Activated naive CD4-positive, alpha-beta T cell treated with anti-CD3 and anti-CD28 coated beads, Interleukin-2, amount 10 ng/mL, durations not matched to agents 7 days and 5 days (primary cell): ENCODE measurements around the gene TMEM131L.
"Not testable (repeated sequence)": the region's sequence is repeated elsewhere in the genome, so short reads cannot be mapped to it uniquely, and the experiment has no call there.

Experiments
- CTCF ChIA-PET: fragments of 350-600 bp; sonication (Branson Sonifier 250); formaldehyde crosslinking; loops from one replicate; lab custom pipeline; 2021; ENCODE audit warnings: antibody characterized with exemption; lab: Charles Lee
- DNase-seq: peaks from one replicate; pipeline ENCODE4 v3.0.0-alpha.2; 2020
- H3K27ac Mint-ChIP-seq: one replicate; pipeline ENCODE4 v1.8.0; 2021; ENCODE audit warnings: mild to moderate bottlenecking, moderate library complexity, mixed read lengths
- H3K27me3 Mint-ChIP-seq: one replicate; pipeline ENCODE4 v1.8.0; 2021; ENCODE audit warnings: mild to moderate bottlenecking, mixed read lengths
- H3K36me3 Mint-ChIP-seq: one replicate; pipeline ENCODE4 v1.8.0; 2021; ENCODE audit warnings: mixed read lengths
- H3K4me1 Mint-ChIP-seq: one replicate; pipeline ENCODE4 v1.8.0; 2021; ENCODE audit warnings: mixed read lengths
- H3K4me3 Mint-ChIP-seq: one replicate; pipeline ENCODE4 v1.8.0; 2021; ENCODE audit warnings: mild to moderate bottlenecking, moderate library complexity, mixed read lengths
- H3K9me3 Mint-ChIP-seq: one replicate; pipeline ENCODE4 v1.8.0; 2021; ENCODE audit warnings: mixed read lengths

The TMEM131L gene, protein sequence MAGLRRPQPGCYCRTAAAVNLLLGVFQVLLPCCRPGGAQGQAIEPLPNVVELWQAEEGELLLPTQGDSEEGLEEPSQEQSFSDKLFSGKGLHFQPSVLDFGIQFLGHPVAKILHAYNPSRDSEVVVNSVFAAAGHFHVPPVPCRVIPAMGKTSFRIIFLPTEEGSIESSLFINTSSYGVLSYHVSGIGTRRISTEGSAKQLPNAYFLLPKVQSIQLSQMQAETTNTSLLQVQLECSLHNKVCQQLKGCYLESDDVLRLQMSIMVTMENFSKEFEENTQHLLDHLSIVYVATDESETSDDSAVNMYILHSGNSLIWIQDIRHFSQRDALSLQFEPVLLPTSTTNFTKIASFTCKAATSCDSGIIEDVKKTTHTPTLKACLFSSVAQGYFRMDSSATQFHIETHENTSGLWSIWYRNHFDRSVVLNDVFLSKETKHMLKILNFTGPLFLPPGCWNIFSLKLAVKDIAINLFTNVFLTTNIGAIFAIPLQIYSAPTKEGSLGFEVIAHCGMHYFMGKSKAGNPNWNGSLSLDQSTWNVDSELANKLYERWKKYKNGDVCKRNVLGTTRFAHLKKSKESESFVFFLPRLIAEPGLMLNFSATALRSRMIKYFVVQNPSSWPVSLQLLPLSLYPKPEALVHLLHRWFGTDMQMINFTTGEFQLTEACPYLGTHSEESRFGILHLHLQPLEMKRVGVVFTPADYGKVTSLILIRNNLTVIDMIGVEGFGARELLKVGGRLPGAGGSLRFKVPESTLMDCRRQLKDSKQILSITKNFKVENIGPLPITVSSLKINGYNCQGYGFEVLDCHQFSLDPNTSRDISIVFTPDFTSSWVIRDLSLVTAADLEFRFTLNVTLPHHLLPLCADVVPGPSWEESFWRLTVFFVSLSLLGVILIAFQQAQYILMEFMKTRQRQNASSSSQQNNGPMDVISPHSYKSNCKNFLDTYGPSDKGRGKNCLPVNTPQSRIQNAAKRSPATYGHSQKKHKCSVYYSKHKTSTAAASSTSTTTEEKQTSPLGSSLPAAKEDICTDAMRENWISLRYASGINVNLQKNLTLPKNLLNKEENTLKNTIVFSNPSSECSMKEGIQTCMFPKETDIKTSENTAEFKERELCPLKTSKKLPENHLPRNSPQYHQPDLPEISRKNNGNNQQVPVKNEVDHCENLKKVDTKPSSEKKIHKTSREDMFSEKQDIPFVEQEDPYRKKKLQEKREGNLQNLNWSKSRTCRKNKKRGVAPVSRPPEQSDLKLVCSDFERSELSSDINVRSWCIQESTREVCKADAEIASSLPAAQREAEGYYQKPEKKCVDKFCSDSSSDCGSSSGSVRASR (N-terminal part only)

DNA sequence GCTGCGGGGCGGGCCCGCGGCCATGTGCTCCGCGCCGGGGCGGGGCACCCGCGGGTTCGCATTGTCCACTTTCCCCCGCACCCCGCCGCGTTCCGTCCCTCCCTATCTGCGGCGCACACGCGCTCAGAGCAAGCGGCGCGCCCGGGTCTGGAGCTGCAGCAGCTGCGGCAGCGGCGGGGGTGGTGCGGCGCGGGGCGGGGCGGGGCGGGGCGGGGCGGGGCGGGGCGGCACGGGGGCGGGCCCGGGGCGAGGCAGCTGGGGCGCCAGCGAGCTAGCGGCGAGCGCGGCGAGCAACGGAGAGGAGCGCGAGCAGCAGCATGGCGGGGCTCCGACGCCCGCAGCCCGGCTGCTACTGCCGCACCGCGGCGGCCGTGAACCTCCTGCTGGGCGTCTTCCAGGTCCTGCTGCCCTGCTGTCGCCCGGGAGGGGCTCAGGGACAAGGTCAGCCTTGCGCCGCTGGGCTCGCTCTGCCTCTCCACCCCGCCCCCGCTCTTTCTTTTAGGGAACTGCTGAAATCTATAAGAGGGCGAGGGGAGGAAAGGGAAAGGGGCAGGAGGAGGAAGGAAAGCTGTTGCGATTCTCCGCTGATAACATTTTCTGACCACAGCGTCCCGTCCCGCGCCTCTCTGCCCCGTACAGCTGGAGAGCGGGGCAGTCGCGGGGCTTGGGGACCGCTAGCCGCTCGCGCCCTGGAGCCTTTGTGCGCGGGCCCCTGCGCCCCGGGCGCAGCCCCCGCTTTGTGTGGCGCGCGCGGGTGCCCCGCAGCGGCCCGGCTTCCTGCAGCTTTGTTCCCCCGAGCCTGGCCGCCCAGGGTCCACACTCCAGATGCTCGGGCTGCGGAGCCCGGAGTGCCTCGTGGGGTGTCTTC is at the start of gene TMEM131L:
TMEM131L (plus strand) TSS at position 280 of the 868 bp plus-strand sequence; CDS start at position 318, 38 bp downstream.
- peak; percentile 75 for DNase-seq
- CTCF ChIA-PET = interaction anchor here (0.6 to 3.8 kb wide), 21 partner anchors 11 to 284 kb away, joined by 3 to 40 read pairs (median 4); no protein-coding TSS in a partner anchor
- Mint-ChIP-seq H3K9me3 (no peaks in the 10 kb centered on the region), H3K27me3 (peaks cover 4% of the 10 kb centered on the region), H3K4me3 (peak within 1 kb of the TSS; percentile 96), H3K36me3 (peaks cover 34% of the 10 kb centered on the region), H3K27ac (peak within 1 kb of the TSS; percentile 95), H3K4me1 (peaks cover 47% of the 10 kb centered on the region)

DNA sequence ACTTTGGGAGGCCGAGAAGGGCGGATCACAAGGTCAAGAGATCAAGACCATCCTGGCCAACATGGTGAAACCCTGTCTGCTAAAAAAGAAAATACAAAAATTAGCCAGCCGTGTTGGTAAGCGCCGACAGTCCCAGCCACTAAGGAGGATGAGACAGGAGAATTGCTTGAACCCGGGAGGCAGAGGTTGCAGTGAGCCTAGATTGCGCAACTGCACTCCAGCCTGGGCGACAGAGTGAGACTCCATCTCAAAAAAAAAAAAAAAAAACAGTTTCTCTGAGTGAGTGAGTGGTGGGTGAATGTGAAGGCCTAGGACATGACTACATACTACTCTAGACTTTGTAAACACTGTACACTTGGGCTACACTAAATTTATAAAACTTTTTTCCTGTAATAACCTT is 49.7 kb upstream of the TMEM131L start:
- H3K4me3 Mint-ChIP-seq, H3K27me3 Mint-ChIP-seq, CTCF ChIA-PET, H3K27ac Mint-ChIP-seq, H3K9me3 Mint-ChIP-seq, DNase-seq: not testable (repeated sequence)
- peaks cover 14% of the 10 kb centered on the region for H3K36me3 Mint-ChIP-seq
- H3K4me1 Mint-ChIP-seq = peaks cover 32% of the 10 kb centered on the region

DNA sequence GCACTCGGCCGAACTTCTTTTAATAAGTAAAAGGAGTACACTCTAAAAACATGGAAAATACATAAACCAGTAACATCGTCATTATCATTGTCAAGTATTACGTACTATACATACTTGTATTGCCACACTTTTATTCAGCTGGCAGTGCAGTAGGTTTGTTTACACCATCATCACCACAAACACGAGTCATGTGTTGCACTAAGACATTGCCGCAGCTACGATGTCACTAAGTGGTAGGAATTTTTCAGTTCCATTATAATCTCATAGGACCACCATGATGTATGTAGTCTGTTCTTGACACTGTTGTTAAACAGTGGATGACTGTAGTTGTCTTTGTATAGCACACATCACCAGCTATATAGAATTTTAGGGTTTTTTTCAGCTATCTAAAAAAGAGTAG is 48.0 kb upstream of the TMEM131L start:
- no peaks in the 10 kb centered on the region for H3K27me3 Mint-ChIP-seq
- no peak overlapping the region for H3K27ac Mint-ChIP-seq
- H3K9me3 Mint-ChIP-seq = no peaks in the 10 kb centered on the region
- DNase-seq = no peak
- no peak overlapping the region for H3K4me3 Mint-ChIP-seq
- peaks cover 42% of the 10 kb centered on the region for H3K4me1 Mint-ChIP-seq
- H3K36me3 Mint-ChIP-seq = peaks cover 8% of the 10 kb centered on the region
- CTCF ChIA-PET = interaction anchor here (1.9 kb wide), 1 partner anchor 156 kb away, joined by 7 read pairs; no protein-coding TSS in a partner anchor

DNA sequence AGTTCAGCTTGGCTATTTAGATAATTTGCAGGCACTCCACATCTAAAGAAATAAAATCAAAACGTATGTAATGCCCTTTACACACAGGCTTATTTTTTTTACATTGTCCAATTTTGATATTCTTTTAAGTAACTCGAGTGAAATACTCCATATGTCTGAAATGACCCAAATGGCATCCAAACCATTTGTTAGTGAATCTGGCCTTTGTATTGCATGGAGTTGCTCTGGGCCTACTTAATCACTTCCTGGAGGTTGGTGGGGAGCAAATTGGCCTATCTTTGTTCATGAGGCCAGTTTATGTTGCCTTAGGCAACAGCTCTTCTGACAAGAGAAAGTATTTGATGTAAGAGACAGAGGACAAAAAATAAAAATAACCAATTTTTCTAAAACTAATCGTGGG is 47.6 kb upstream of the TMEM131L start:
- DNase-seq = no peak
- Mint-ChIP-seq H3K36me3 (peaks cover 8% of the 10 kb centered on the region), H3K4me3 (no peak overlapping the region), H3K27me3 (no peaks in the 10 kb centered on the region), H3K4me1 (peaks cover 42% of the 10 kb centered on the region), H3K9me3 (no peaks in the 10 kb centered on the region), H3K27ac (no peak overlapping the region)
- CTCF ChIA-PET = interaction anchor here (1.9 kb wide), 1 partner anchor 156 kb away, joined by 7 read pairs; no protein-coding TSS in a partner anchor

DNA sequence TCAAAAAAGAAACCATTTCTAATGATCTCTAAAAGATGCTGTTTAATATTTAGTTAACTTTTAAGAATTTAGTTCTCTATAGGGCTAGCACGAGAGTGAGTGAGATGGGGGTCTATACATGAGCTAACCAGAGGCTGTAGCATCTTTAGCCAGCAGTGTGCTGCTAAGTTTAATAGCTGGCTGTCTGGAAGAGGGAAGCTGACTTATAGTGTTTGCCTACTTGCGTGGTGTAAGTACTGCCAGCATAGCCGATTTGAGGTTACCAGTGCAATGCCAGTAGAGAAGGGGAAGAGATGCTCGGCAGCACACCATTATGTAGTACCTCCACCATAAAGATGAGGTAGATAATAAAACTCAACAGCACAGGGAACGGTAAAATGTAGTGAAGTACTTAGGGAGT is 47.1 kb upstream of the TMEM131L start:
- peaks cover 4% of the 10 kb centered on the region for H3K36me3 Mint-ChIP-seq
- no peaks in the 10 kb centered on the region for H3K27me3 Mint-ChIP-seq
- CTCF ChIA-PET = interaction anchor here (1.9 kb wide), 1 partner anchor 155 kb away, joined by 7 read pairs; no protein-coding TSS in a partner anchor
- no peak overlapping the region for H3K4me3 Mint-ChIP-seq
- H3K4me1 Mint-ChIP-seq = peaks cover 45% of the 10 kb centered on the region
- no peak for DNase-seq
- no peaks in the 10 kb centered on the region for H3K9me3 Mint-ChIP-seq
- H3K27ac Mint-ChIP-seq = no peak overlapping the region

DNA sequence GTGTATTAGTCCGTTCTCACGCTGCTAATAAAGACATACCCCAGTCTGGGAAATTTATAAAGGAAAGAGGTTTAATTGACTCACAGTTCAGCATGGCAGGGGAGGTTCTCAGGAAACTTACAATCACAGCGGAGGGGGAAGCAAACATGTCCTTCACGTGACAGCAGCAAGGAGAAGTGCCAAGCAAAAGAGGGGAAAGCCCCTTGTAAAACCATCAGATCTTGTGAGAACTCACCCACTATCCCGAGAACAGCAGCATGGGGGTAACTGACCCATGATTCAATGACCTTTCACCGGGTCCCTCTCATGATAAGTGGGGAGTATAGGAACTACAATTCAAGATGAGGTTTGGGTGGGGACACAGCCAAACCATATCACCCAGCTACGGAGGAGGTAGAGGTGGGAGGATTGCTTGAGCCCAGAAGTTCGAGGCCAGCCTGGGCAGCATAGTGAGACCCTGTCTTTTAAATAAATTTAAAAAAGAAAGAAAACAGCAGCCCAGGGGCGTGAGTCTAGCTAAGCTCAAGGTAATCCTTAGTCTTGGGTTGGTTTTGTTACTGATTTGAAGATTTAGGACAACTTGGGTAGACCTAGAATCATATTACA is 46.4 kb upstream of the TMEM131L start:
- CTCF ChIA-PET = no interaction called here
- H3K36me3 Mint-ChIP-seq = peaks cover 4% of the 10 kb centered on the region
- H3K4me3 Mint-ChIP-seq = no peak overlapping the region
- H3K4me1 Mint-ChIP-seq = peaks cover 49% of the 10 kb centered on the region
- no peaks in the 10 kb centered on the region for H3K9me3 Mint-ChIP-seq
- no peak for DNase-seq
- no peaks in the 10 kb centered on the region for H3K27me3 Mint-ChIP-seq
- H3K27ac Mint-ChIP-seq = no peak overlapping the region

DNA sequence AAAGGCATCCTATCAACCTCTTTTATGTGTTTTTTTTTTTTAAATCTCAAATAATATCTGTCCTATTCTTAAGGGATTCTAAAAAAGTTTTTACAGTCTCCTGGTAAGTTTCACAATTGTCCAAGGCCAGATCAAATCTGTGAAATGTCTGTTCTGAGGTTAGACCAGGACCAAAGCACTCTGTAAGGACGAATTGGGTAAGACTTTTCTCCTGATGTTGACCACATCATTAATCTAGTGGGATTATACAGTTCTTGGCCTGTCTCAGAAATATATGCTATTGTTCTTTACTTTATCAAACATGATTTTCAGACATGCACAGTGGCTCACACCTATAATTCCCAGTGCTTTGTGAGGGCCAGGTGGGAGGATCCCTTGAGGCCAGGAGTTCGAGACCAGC is 45.8 kb upstream of the TMEM131L start:
- CTCF ChIA-PET = no interaction called here
- H3K27me3 Mint-ChIP-seq = no peaks in the 10 kb centered on the region
- peaks cover 49% of the 10 kb centered on the region for H3K4me1 Mint-ChIP-seq
- DNase-seq = no peak
- H3K27ac Mint-ChIP-seq = no peak overlapping the region
- H3K36me3 Mint-ChIP-seq = peaks cover 4% of the 10 kb centered on the region
- no peak overlapping the region for H3K4me3 Mint-ChIP-seq
- H3K9me3 Mint-ChIP-seq = no peaks in the 10 kb centered on the region

DNA sequence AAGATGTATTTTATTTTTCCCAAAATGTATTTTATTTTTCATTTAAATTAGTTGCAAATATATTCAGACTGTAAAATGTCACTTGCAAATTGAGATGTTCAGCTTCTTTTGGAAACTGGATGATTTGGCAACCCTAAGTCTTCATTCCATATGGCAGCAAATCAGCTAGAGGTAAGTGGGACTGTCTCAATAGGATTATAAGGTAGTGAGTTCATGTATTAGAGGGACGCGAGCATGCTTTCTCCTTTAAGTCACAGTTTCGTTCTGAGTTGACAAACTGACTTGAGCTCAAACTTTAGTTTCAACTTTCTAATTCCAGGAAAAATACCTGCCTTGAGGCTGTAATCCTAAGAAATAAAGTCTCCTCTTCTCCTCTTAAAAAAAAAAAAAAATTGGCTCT is 44.2 kb upstream of the TMEM131L start:
- H3K27ac Mint-ChIP-seq = peak overlapping the region; percentile 75
- H3K36me3 Mint-ChIP-seq = peaks cover 4% of the 10 kb centered on the region
- H3K27me3 Mint-ChIP-seq = no peaks in the 10 kb centered on the region
- H3K4me3 Mint-ChIP-seq = no peak overlapping the region
- CTCF ChIA-PET = interaction anchor here (0.6 to 1.4 kb wide), 3 partner anchors 11 to 152 kb away, joined by 3 read pairs; no protein-coding TSS in a partner anchor
- H3K4me1 Mint-ChIP-seq = peaks cover 63% of the 10 kb centered on the region
- peak; percentile 33 for DNase-seq
- H3K9me3 Mint-ChIP-seq = no peaks in the 10 kb centered on the region

DNA sequence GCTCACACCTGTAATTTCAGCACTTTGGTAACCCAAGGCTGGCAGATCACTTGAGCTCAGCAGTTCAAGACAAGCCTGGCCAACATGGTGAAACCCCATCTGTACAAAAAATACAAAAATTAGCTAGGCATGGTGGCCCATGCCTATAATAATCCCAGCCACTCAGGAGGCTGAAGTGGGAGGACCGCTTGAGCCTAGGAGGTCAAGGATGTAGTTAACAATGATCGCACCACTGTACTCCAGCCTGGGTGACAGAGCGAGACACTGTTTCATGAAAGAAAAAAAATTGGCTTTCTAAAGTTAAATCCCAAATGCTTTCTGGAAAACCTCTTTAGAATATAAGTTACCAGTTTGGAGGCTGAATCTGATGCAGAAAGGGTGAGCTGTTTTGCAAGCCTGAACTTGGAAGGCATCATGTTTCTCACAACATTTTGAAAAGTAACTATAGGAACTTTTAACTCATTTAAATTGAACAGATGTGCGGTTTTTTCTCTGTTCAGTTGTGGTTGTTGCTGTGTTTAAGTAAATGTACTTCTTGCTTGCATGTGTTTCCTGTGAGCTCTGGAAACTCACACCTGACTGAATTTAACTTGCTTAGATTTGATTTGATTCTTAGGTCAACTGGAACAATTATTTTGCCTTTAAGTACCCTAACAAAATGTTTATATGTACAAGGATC is 39.8 kb upstream of the TMEM131L start:
- peaks cover 7% of the 10 kb centered on the region for H3K36me3 Mint-ChIP-seq
- H3K27ac Mint-ChIP-seq = peak overlapping the region; percentile 95
- H3K4me1 Mint-ChIP-seq = peaks cover 79% of the 10 kb centered on the region
- no peaks in the 10 kb centered on the region for H3K9me3 Mint-ChIP-seq
- no peaks in the 10 kb centered on the region for H3K27me3 Mint-ChIP-seq
- H3K4me3 Mint-ChIP-seq = peak overlapping the region; percentile 43
- CTCF ChIA-PET = interaction anchor here (0.7 to 3.5 kb wide), 4 partner anchors 39 to 148 kb away, joined by 3 to 18 read pairs (median 6); partner anchors contain the start of gene MND1
- DNase-seq = no peak

DNA sequence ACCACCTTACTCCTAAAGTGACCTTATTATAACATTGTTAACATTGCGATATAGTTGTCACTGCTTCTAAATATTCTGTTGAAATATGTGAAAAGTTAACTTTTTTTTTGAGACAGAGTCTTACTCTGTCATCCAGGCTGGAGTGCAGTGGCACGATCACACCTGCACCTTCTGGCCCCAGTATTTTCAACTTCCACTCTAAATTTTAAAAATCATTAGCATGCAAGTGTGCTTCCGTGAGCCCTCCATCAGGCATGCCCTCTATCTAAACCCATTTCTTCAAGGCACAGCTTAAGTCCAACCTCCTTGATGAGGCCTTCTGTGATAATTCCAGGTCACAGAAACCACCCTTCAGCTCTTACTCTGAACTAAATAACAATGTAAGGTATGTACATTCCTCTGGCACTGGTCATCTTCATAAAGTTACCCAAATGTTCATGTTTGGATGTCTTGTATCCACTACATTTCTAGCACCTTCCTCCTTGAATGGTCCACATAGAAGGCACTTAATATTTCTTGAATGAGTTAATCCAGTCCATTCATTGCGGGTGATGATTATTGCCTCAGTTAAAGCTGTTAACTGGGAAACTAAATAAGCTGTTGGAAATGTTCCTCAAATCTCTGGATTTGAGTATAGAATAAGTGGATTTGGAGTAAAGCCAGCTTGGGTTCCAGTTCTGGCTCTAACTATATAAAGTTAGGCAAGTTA is 38.6 kb upstream of the TMEM131L start:
- no peak for DNase-seq
- CTCF ChIA-PET = interaction anchor here (2.0 to 3.5 kb wide), 2 partner anchors 82 to 146 kb away, joined by 7 to 18 read pairs; partner anchors contain the start of gene MND1
- H3K4me3 Mint-ChIP-seq = no peak overlapping the region
- H3K9me3 Mint-ChIP-seq = no peaks in the 10 kb centered on the region
- peaks cover 73% of the 10 kb centered on the region for H3K4me1 Mint-ChIP-seq
- no peaks in the 10 kb centered on the region for H3K27me3 Mint-ChIP-seq
- H3K27ac Mint-ChIP-seq = peak overlapping the region; percentile 95
- H3K36me3 Mint-ChIP-seq = peaks cover 7% of the 10 kb centered on the region

DNA sequence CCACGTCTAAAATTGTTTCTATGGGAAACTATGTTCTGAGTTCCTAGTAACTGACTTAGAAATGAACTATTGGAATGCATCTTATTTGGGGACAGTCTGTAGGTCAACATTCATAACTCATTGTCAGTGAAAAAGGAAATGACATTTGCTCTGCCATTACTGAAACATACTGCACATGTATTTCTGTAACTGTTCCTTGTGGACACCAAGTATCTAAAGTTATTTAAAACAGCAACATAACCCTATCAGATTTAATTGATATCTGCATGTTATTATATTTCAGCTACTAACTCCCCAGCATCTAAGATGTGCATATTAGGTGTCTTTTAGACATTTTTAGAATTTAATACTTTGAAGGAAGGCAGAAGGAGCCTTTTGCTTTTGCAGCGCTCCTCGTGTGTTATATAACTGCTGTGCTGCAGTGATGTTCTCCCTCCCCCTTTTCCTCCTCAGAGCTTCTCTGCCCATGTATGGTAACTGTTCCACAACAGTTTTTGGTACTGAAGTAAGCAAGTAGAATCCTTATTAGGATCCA is 37.2 kb upstream of the TMEM131L start:
- no peaks in the 10 kb centered on the region for H3K9me3 Mint-ChIP-seq
- H3K4me3 Mint-ChIP-seq = no peak overlapping the region
- peaks cover 78% of the 10 kb centered on the region for H3K4me1 Mint-ChIP-seq
- CTCF ChIA-PET = no interaction called here
- peak; percentile 31 for DNase-seq
- peak overlapping the region; percentile 76 for H3K27ac Mint-ChIP-seq
- H3K27me3 Mint-ChIP-seq = no peaks in the 10 kb centered on the region
- peaks cover 10% of the 10 kb centered on the region for H3K36me3 Mint-ChIP-seq
